Measurements from ENCODE around the gene SH3RF3. TPM values are rescaled to one million over a fixed set of nuclear protein-coding genes. Genes with fewer than 3 reads are reported as not detected.

The SH3RF3 gene
- total and polyA plus RNA-seq, 4 donors = 2.9 to 9.7 (median 8.6) TPM

GRCh38 chr2:109387221-109387735 lies 258.3 kb downstream of the SH3RF3 start:
- Histone ChIP-seq H3K27ac (ENCODE audit: low read depth in 1 of 2, low read length in 1 of 2) (no peak overlapping the region), H3K9me3 (ENCODE audit: control insufficient read depth in 4 of 4, insufficient read depth in 3 of 4, low read length in 3 of 4) (no peaks in the 10 kb centered on the region), H3K36me3 (ENCODE audit: control insufficient read depth in 4 of 4, insufficient read depth in 4 of 4, low read length in 4 of 4) (no peaks in the 10 kb centered on the region), H3K4me3 (no peak overlapping the region), H3K27me3 (ENCODE audit: control insufficient read depth in 3 of 3, insufficient read depth in 3 of 3, low read length in 2 of 3) (no peaks in the 10 kb centered on the region), H3K9ac (ENCODE audit: insufficient read depth in 1 of 2, low read length in 2 of 2) (no peak overlapping the region), H3K4me1 (ENCODE audit: control insufficient read depth in 5 of 5, insufficient read depth in 5 of 5, low read length in 5 of 5) (peaks cover 8 to 22% (median 12%) of the 10 kb centered on the region in 5 donors)
- WGBS, 2 donors = 95 to 98% methylated on average over 4 of the region's 4 CpGs
- no peak for DNase-seq
- no peak for ATAC-seq (ENCODE audit: insufficient read depth, low FRiP score)
- TF ChIP-seq CTCF (IDR thresholded peaks at IDR 0.05; ENCODE audit: control extremely low read depth, extremely low read depth) = no peak

GRCh38 chr2:109387778-109388469 lies 258.9 kb downstream of the SH3RF3 start:
- H3K27ac ChIP-seq (ENCODE audit: low read depth in 1 of 2, low read length in 1 of 2) = no peak overlapping the region
- no peak for ATAC-seq (ENCODE audit: insufficient read depth, low FRiP score)
- no peak for DNase-seq
- TF ChIP-seq CTCF (IDR thresholded peaks at IDR 0.05; ENCODE audit: control extremely low read depth, extremely low read depth) = no peak
- H3K27me3 ChIP-seq (ENCODE audit: control insufficient read depth in 3 of 3, insufficient read depth in 3 of 3, low read length in 2 of 3) = no peaks in the 10 kb centered on the region
- no peaks in the 10 kb centered on the region for H3K36me3 ChIP-seq (ENCODE audit: control insufficient read depth in 4 of 4, insufficient read depth in 4 of 4, low read length in 4 of 4)
- H3K4me3 ChIP-seq = no peak overlapping the region
- 83 to 96% methylated on average over 8 of the region's 8 CpGs for WGBS, 2 donors
- H3K9ac ChIP-seq (ENCODE audit: insufficient read depth in 1 of 2, low read length in 2 of 2) = no peak overlapping the region
- H3K9me3 ChIP-seq (ENCODE audit: control insufficient read depth in 4 of 4, insufficient read depth in 3 of 4, low read length in 3 of 4) = no peaks in the 10 kb centered on the region
- peaks cover 4 to 17% (median 12%) of the 10 kb centered on the region in 5 donors for H3K4me1 ChIP-seq (ENCODE audit: control insufficient read depth in 5 of 5, insufficient read depth in 5 of 5, low read length in 5 of 5)

GRCh38 chr2:109391243-109391642 lies 262.2 kb downstream of the SH3RF3 start:
- WGBS, 2 donors = 95% methylated on average over 9 of the region's 9 CpGs
- Histone ChIP-seq H3K9me3 (ENCODE audit: control insufficient read depth in 4 of 4, insufficient read depth in 3 of 4, low read length in 3 of 4) (no peaks in the 10 kb centered on the region), H3K27ac (ENCODE audit: low read depth in 1 of 2, low read length in 1 of 2) (no peak overlapping the region), H3K4me3 (no peak overlapping the region), H3K36me3 (ENCODE audit: control insufficient read depth in 4 of 4, insufficient read depth in 4 of 4, low read length in 4 of 4) (peaks cover 0 to 2% (median 0%) of the 10 kb centered on the region in 4 donors), H3K4me1 (ENCODE audit: control insufficient read depth in 5 of 5, insufficient read depth in 5 of 5, low read length in 5 of 5) (no peaks in the 10 kb centered on the region), H3K9ac (ENCODE audit: insufficient read depth in 1 of 2, low read length in 2 of 2) (no peak overlapping the region), H3K27me3 (ENCODE audit: control insufficient read depth in 3 of 3, insufficient read depth in 3 of 3, low read length in 2 of 3) (no peaks in the 10 kb centered on the region)
- ATAC-seq (ENCODE audit: insufficient read depth, low FRiP score) (no peak), DNase-seq (no peak)
- no peak for TF ChIP-seq CTCF (IDR thresholded peaks at IDR 0.05; ENCODE audit: control extremely low read depth, extremely low read depth)

Measured in lung (tissue), 12 donors.